Head of caudate nucleus (tissue), 42 donors: ENCODE measurements around the gene ULK2.
"Not testable (repeated sequence)": the region's sequence is repeated elsewhere in the genome, so short reads cannot be mapped to it uniquely, and the experiment has no call there.

Experiments
- DNase-seq, 42 donors: peaks; one replicate each; pipeline versions ENCODE4 v3.0.0 to v3.0.0-alpha.2; 2020 to 2021; ENCODE audit warnings: mixed read lengths in 7 of 42
- intact Hi-C: fragments of 100-400 bp; cut with DNase I; formaldehyde crosslinking; loops from one replicate; pipeline ENCODE4 v1.15.0; 2022

The ULK2 gene

GRCh38 chr17:19874256-19874655 is 6.5 kb upstream of the ULK2 start:
- no peak for DNase-seq
- intact Hi-C loops: no loop called here

DNA sequence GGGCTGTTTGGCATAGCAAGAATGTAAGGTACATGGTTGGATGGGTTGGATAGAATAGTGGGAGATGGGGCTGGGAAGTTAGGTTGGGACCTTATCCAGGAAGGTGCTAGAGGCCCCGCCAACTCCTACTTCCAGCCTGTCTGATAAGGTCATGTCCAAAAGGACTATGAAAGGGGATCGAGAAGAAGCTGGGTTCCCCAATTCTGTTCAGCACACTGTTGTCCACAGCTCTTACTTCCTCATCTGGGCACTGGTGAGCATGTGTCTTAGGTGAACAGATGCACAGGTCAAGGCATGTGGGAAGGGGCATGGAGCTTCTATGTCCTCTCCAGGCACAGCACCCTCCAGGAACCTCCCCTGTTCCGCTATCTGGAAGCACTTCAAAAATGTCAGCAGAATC is 5.6 kb upstream of the ULK2 start:
- intact Hi-C loops: no loop called here
- no peak for DNase-seq

- intact Hi-C loops: loop anchor here (10.0 kb wide), 1 partner anchor 107 kb away; the partner anchor contains the start of gene AKAP10
- DNase-seq: no peak
These were observed 301 bp upstream of the ULK2 start for GRCh38 chr17:19868079-19868395.

- peak; percentile 59 to 88 (median 76) for DNase-seq
- intact Hi-C loops: loop anchor here (10.0 kb wide), 1 partner anchor 108 kb away; the partner anchor contains the start of gene AKAP10
These were observed 732 bp downstream of the ULK2 start for GRCh38 chr17:19867079-19867328.

DNA sequence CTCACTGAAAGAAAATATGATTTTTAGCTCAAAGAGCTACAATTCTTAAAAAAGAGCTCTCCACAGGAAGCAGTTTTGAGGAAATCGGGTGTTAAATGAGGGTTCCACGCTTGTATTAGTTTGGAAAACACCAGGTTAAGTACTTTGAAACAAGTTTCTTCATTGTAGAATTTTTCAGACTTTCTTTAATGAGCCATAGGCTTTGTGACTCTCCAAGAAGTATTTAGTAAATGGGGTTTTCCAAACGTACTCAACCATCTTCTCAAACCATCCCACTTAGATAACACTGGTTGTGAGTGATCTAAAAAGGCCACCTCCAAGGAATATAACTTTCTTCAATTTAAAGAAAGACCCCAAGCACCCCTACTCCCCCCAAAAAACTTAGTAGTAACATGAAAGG is 2.7 kb downstream of the ULK2 start:
- intact Hi-C loops: loop anchor here (10.0 kb wide), 1 partner anchor 110 kb away; the partner anchor contains the start of gene AKAP10
- no peak for DNase-seq

- intact Hi-C loops: loop anchor here (10.0 kb wide), 1 partner anchor 114 kb away; the partner anchor contains the start of gene AKAP10
- DNase-seq: not testable (repeated sequence)
These were observed 7.0 kb downstream of the ULK2 start for GRCh38 chr17:19860647-19861177.

- intact Hi-C loops: no loop called here
- no peak for DNase-seq
These were observed 10.1 kb downstream of the ULK2 start for GRCh38 chr17:19857640-19858039.

DNA sequence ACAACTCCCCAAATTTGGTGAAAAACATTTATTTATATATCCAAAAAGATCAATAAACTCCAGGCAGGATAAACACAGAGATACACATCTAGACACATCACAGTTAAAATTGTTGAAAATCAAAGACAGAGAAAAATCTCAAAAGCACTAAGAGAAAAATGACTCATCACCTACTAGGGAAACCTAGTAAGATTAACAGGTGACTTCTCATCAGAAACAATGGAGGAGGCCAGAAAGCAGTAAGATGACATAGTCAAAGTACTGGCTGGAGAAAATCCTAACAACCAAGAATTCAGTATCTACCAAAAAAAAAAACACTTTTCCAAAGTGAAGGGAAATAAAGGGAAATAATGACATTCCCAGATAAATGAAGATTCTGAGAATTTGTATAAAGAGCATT is 33.8 kb downstream of the ULK2 start:
- DNase-seq: no peak
- intact Hi-C loops: no loop called here

- no peak for DNase-seq
- intact Hi-C loops: no loop called here
These were observed 37.7 kb downstream of the ULK2 start for GRCh38 chr17:19830061-19830460.

- DNase-seq: peak in 41 of 42 donors; percentile 10 to 74 (median 49)
These were observed 55.3 kb downstream of the ULK2 start for GRCh38 chr17:19812407-19812806.

GRCh38 chr17:19805006-19805405 is 62.7 kb downstream of the ULK2 start:
- intact Hi-C loops: no loop called here

More at GRCh38 chr17:19812407-19812806, 55.3 kb downstream of the ULK2 start:
- intact Hi-C loops: no loop called here

GRCh38 chr17:19800571-19800970 is 67.2 kb downstream of the ULK2 start:
- intact Hi-C loops: no loop called here
- DNase-seq: peak in 28 of 42 donors; percentile 7 to 69 (median 34)

More at GRCh38 chr17:19805006-19805405, 62.7 kb downstream of the ULK2 start:
- no peak for DNase-seq

- intact Hi-C loops: no loop called here
- DNase-seq: no peak
These were observed 67.9 kb downstream of the ULK2 start for GRCh38 chr17:19799796-19800195.

GRCh38 chr17:19796457-19796856 is 71.3 kb downstream of the ULK2 start:
- DNase-seq: no peak
- intact Hi-C loops: no loop called here

DNA sequence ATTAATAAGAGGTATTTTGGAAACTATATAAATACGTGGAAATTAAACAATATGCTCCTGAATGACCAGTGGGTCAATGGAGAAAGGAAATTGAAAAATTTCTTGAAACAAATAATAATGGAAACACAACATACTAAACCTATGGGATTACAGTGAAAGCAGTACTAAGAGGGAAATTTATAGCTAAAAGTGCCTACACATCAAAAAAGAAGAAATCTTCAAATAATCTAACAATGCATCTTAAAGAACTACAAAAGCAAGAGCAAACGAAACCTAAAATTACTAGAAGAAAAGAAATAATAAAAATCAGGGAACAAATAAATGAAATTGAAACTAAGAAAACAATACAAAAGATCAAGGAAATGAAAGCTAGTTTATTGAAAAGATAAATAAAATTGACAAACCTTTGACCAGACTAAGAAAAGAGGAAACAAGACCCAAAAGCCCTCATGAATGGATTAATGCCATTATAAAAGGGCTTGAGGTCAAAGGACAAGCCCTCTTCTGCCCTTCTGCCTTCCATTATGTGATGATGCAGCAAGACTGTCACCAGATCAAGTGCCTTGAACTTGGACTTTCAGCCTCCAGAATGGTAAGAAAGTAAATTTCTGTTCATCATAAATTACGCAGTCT is 75.7 kb downstream of the ULK2 start:
- intact Hi-C loops: no loop called here
- no peak for DNase-seq

DNA sequence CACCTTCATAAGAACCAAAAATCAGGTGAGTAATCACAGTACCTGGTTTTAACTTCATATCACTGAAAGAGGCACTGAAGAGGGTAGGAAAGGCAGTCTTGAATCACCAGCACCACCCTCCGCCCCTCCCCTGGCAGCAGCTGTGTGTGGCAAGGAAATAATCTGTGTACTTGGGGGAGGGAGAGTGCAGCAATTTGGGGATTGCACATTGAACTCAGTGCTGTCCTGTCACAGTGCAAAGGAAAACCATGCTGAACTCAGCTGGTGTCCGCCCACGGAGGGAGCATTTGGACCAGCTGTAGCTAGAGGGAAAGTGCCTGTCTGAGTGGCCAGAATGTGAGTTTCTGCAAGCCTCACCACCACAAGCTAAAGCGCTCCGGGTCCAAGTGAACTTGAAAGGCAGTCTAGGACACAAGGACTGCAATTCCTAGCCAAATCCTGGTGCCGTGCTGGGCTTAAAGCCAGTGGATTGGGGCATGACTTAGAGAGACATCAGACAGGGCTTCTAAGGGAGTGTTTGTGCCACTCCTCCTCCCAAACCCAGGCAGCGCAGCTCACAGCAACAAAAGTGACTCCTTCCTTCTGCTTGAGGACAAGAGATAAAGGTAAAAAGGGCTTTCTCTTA is 79.9 kb downstream of the ULK2 start:
- intact Hi-C loops: no loop called here
- peak in 25 of 42 donors; percentile 16 to 64 (median 36) for DNase-seq

DNA sequence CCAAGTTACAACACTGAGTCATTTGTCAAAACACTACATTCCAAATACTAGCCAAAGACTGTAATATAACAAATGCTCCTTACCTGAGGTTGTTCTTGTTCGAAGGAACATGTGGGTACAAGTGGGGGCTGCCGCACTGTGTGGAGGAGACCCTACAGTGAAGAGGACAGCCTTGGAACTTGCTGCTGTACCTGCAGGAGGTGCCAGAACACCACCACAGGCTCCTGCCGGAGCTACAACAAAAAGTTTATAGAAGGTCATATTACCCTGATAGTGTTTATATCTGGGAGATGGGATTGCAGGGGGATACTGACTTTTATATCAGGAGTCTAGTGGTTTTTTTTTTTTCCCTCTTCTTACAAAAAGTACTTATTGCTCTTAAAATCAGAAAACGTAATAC is 81.9 kb downstream of the ULK2 start:
- DNase-seq: no peak
- intact Hi-C loops: no loop called here

DNA sequence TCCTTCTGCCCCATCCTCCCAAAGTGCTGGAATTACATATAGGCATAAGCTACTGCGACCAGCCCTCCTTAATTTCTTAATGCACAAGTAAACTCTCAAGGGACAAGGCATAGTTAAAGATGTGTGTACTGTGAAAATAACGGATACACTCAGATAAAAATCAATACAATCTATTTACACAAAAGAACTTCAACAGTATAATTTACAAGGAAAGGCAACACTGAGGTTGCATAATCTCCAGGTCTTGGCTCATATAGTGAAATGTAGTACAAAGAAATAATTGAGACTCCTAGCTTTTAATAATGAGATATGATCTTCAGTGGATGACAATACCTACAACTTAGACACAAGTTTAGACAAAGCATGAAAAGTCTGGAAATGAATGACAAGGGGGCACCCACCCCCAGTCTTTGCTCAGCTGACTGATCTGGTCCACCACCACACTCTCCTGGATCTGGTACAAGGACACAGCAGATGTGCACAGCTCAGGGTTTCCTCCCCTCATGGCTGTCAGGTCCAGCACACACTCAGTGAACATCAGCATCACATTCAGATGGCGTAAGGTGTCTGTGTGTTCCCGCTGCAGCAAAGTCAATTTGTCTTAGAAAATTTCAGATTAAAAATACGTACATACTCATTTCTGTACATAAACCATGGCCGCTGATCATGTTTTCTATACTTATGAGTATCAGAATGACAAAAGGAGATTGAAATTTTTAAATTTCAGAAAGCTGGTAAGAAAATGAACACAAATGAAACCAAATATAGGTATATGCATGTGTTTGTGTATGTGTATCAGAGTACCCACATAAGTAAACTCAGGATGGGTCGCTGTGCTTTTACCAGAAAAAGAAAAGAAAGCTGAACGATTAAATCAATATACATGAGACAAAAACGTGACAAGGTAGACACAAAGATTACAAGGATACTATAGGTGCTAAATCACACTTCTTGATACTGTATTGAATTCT is 86.0 kb downstream of the ULK2 start:
- intact Hi-C loops: no loop called here
- no peak for DNase-seq

DNA sequence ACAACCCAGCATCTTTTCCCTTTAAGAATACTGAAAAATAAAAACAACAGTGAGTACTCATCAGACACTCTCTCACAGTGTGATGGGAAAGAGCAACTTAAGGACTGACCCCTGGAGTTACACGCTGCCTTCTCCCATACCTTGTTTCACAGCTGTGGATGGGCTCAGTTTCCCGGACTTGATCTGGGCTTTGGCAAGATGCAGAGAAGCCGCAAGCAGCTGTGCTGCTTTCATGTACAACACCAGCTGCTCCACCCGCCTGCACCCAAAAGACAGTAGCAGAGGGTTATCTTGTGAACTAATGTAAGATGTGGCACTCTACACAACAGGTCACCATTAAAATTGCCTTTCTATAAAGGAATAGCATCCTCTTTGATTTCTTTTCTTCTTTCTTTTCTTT is 86.9 kb downstream of the ULK2 start:
- DNase-seq: no peak
- intact Hi-C loops: no loop called here

DNA sequence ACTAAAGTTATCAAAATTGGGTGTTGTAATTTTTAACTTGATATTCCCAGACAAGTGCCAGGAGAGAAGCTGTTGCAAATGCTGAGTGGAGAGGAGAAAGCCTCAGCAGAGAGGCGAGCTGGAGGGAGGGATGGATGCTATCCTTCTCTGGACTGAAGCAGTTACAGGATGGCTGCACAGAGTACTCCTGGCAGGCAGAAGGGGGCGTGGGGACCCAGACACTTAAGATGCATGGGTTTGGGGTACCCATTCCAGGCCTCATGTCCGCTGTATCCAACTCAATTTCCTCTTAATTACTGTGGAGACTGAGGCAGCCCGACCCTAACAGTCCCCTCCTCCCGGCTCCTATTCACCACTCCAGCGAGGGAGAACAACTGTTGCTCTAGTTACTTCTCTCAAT is 94.2 kb downstream of the ULK2 start:
- no peak for DNase-seq
- intact Hi-C loops: no loop called here
